Sigmoid colon (tissue), 7 donors: ENCODE data around the gene C16orf92. TPM values are rescaled to one million over a fixed set of nuclear protein-coding genes. Genes with fewer than 3 reads are reported as not detected.

ENCODE experiments used
- DNase-seq: peaks from one replicate; pipeline ENCODE4 v3.0.0-alpha.2; 2019
- H3K27ac ChIP-seq, 4 donors: fragments of 200-600 bp; sonication (generic); one replicate each; pipeline ENCODE4 v1.5.1; 2016 to 2019; ENCODE audit warnings: mild to moderate bottlenecking in 1 of 4
- H3K27me3 ChIP-seq, 3 donors: fragments of 200-600 bp; sonication (generic); one replicate each; pipeline ENCODE4 v1.5.1; 2019; ENCODE audit warnings: mild to moderate bottlenecking in 1 of 3
- H3K36me3 ChIP-seq, 4 donors: fragments of 200-600 bp; sonication (generic); one replicate each; pipeline ENCODE4 v1.5.1; 2016 to 2019
- H3K4me1 ChIP-seq, 4 donors: fragments of 200-600 bp; sonication (generic); one replicate each; pipeline ENCODE4 v1.5.1; 2017 to 2019
- H3K4me3 ChIP-seq, 4 donors: fragments of 200-600 bp; sonication (generic); one replicate each; pipeline ENCODE4 v1.5.1; 2017 to 2019; ENCODE audit warnings: mild to moderate bottlenecking in 2 of 4, moderate library complexity in 1 of 4
- H3K9me3 ChIP-seq, 4 donors: fragments of 200-600 bp in 3 of 4; sonication (generic) in 3 of 4; one replicate each; pipeline versions ENCODE4 v1.5.1 to v1.6.1; 2013 to 2019
- EP300 ChIP-seq, 4 donors: sonication (generic); formaldehyde crosslinking; IDR thresholded peaks; one replicate each; pipeline ENCODE4 v1.6.1; 2017; ENCODE audit warnings: antibody characterized with exemption in 4 of 4
- POLR2A ChIP-seq, 2 donors: fragments of 450-650 bp; IDR thresholded peaks; one replicate each; pipeline ENCODE4 v1.6.1; 2016; ENCODE audit warnings: antibody characterized with exemption in 2 of 2, mild to moderate bottlenecking in 2 of 2, moderate library complexity in 2 of 2
- POLR2AphosphoS5 ChIP-seq, 4 donors: sonication (generic); formaldehyde crosslinking; IDR thresholded peaks; one replicate each; pipeline ENCODE4 v1.6.1; 2017; ENCODE audit warnings: antibody characterized with exemption in 4 of 4
- WGBS, 2 donors: extraction: QIAGEN DNeasy Blood & Tissue Kit; methylation state at CpG; one replicate each; pipeline ENCODE4 v1.1.7; 2013; 5-methylcytosine and 5-hydroxymethylcytosine counted together
- intact Hi-C: fragments of 100-400 bp; cut with DNase I; formaldehyde crosslinking; loops from one replicate; pipeline ENCODE4 v1.15.1; 2023
- polyA plus RNA-seq, 3 donors: library from polyadenylated mRNA; stranded (reverse); fragments of 200-250 nt; gene quantifications; one replicate each; pipeline ENCODE4 v1.2.3, GENCODE V29; 2013
- total RNA-seq, 4 donors: library from RNA; depleted of rRNA; stranded (reverse); fragments of >200 nt; gene quantifications; one replicate each; pipeline ENCODE4 v1.1.0, GENCODE V29; 2016
- TF ChIP-seq, protein P1 (sequence below), 4 experiments: fragments of 450-650 bp in 3 of 4; fragments of 200-600 bp in 1 of 4; IDR thresholded peaks; one replicate each; pipeline ENCODE4 v1.5.1; 2016 to 2019; ENCODE audit warnings: antibody characterized with exemption in 4 of 4, mild to moderate bottlenecking in 3 of 4, moderate library complexity in 2 of 4
- donor health status: healthy with polysubstance abuse.
- donor health status: Bipolar disorder and iron deficiency.
- donor health status: healthy.

The C16orf92 gene
- total and polyA plus RNA-seq, 7 donors: not detected

DNA sequence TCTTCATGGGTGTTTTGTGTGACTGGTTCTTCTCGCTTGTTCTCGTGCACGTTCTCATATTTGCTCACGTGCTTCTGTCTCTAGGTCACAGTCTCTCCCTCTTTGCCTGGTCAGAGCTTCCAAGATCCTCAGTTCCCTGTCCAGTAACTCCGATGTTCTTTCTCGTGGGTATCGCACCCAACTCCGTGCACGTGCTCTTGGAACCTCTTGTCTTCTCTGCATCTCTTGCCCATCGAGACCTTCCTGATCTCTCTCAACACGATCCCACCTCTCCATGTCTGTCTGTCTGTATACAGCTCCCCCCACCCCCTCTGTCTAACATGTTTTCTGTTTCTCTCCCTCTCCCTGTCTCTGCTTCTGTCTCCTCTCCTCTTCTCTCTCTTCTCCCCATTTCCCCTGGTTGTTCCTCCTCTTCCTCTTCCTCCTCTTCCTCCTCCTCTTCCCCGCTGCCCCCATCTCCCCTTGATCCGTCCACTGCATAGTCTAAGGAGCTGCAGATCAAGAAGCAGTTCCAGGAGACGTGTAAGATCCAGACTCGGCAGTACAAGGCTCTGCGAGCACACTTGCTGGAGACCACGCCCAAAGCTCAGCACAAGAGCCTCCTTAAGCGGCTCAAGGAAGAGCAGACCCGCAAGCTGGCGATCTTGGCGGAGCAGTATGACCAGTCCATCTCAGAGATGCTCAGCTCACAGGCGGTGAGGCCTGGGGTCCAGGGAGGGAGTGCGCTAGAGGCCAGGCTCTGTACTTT is 33.7 kb upstream of the C16orf92 start:
- no peak overlapping the region for H3K4me3 ChIP-seq
- WGBS, 2 donors: 57 to 82% methylated on average over 23 of the region's 23 CpGs
- H3K27me3 ChIP-seq: no peaks in the 10 kb centered on the region
- peak; percentile 35 for DNase-seq
- no peak for TF ChIP-seq EP300 (IDR thresholded peaks at IDR 0.05)
- TF ChIP-seq POLR2A (IDR thresholded peaks at IDR 0.05): no peak
- TF ChIP-seq, protein P1, sequence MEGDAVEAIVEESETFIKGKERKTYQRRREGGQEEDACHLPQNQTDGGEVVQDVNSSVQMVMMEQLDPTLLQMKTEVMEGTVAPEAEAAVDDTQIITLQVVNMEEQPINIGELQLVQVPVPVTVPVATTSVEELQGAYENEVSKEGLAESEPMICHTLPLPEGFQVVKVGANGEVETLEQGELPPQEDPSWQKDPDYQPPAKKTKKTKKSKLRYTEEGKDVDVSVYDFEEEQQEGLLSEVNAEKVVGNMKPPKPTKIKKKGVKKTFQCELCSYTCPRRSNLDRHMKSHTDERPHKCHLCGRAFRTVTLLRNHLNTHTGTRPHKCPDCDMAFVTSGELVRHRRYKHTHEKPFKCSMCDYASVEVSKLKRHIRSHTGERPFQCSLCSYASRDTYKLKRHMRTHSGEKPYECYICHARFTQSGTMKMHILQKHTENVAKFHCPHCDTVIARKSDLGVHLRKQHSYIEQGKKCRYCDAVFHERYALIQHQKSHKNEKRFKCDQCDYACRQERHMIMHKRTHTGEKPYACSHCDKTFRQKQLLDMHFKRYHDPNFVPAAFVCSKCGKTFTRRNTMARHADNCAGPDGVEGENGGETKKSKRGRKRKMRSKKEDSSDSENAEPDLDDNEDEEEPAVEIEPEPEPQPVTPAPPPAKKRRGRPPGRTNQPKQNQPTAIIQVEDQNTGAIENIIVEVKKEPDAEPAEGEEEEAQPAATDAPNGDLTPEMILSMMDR (IDR thresholded peaks at IDR 0.05): no peak
- TF ChIP-seq POLR2AphosphoS5 (IDR thresholded peaks at IDR 0.05): no peak
- peaks cover 0 to 9% (median 4%) of the 10 kb centered on the region in 4 donors for H3K4me1 ChIP-seq
- H3K27ac ChIP-seq: no peak overlapping the region
- intact Hi-C loops: no loop called here
- no peaks in the 10 kb centered on the region for H3K9me3 ChIP-seq
- peaks cover 38 to 96% (median 69%) of the 10 kb centered on the region in 4 donors for H3K36me3 ChIP-seq

DNA sequence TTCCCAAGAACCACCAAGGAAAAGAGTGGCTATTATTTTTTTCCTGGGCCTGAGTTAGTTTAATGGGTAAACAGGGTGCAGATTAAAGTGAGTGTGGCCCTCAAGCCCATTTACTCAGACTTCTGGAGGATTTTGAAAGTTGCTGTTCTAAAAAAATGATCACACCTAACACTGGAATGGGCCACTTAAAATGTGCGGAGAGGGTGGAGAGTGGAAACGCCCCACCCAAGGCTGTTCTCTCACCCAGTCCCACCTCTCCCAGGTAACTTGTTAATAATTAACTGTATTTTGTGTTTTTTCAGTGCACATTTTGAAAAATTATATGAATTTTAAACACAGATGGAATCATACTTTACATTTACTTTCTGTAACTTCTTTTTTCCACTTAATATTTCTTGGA is 33.0 kb upstream of the C16orf92 start:
- H3K4me1 ChIP-seq: peaks cover 0 to 17% (median 12%) of the 10 kb centered on the region in 4 donors
- no peak overlapping the region for H3K27ac ChIP-seq
- intact Hi-C loops: loop anchor here (10.0 kb wide), 1 partner anchor 105 kb away; the partner anchor contains the start of genes TBX6 and YPEL3
- H3K9me3 ChIP-seq: no peaks in the 10 kb centered on the region
- no peak for DNase-seq
- H3K36me3 ChIP-seq: peaks cover 35 to 88% (median 62%) of the 10 kb centered on the region in 4 donors
- H3K27me3 ChIP-seq: no peaks in the 10 kb centered on the region
- no peak overlapping the region for H3K4me3 ChIP-seq
- 33 to 61% methylated on average over 2 of the region's 2 CpGs for WGBS, 2 donors
- TF ChIP-seq POLR2AphosphoS5 (IDR thresholded peaks at IDR 0.05) (no peak), EP300 (IDR thresholded peaks at IDR 0.05) (no peak), POLR2A (IDR thresholded peaks at IDR 0.05) (no peak)
- TF ChIP-seq, protein P1 (IDR thresholded peaks at IDR 0.05): no peak

DNA sequence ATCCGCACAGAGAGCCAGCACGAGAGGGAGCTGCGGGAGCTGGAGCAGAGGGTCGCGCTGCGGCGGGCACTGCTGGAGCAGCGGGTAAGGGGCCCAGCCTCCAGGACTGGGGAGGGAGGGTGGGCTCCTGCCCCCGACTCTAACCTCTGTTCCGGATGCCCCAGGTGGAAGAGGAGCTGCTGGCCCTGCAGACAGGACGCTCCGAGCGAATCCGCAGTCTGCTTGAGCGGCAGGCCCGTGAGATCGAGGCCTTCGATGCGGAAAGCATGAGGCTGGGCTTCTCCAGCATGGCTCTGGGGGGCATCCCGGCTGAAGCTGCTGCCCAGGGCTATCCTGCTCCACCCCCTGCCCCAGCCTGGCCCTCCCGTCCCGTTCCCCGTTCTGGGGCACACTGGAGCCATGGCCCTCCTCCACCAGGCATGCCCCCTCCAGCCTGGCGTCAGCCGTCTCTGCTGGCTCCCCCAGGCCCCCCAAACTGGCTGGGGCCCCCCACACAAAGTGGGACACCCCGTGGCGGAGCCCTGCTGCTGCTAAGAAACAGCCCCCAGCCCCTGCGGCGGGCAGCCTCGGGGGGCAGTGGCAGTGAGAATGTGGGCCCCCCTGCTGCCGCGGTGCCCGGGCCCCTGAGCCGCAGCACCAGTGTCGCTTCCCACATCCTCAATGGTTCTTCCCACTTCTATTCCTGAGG is 32.0 kb upstream of the C16orf92 start:
- TF ChIP-seq POLR2AphosphoS5 (IDR thresholded peaks at IDR 0.05): no peak
- TF ChIP-seq EP300 (IDR thresholded peaks at IDR 0.05): no peak
- TF ChIP-seq, protein P1 (IDR thresholded peaks at IDR 0.05): no peak
- TF ChIP-seq POLR2A (IDR thresholded peaks at IDR 0.05): no peak
- H3K27me3 ChIP-seq: no peaks in the 10 kb centered on the region
- H3K4me1 ChIP-seq: peaks cover 0 to 20% (median 13%) of the 10 kb centered on the region in 4 donors
- no peaks in the 10 kb centered on the region for H3K9me3 ChIP-seq
- H3K36me3 ChIP-seq: peaks cover 25 to 78% (median 52%) of the 10 kb centered on the region in 4 donors
- 92 to 94% methylated on average over 35 of the region's 35 CpGs for WGBS, 2 donors
- intact Hi-C loops: loop anchor here (10.0 kb wide), 1 partner anchor 104 kb away; the partner anchor contains the start of genes TBX6 and YPEL3
- no peak overlapping the region for H3K4me3 ChIP-seq
- no peak overlapping the region for H3K27ac ChIP-seq
- no peak for DNase-seq

DNA sequence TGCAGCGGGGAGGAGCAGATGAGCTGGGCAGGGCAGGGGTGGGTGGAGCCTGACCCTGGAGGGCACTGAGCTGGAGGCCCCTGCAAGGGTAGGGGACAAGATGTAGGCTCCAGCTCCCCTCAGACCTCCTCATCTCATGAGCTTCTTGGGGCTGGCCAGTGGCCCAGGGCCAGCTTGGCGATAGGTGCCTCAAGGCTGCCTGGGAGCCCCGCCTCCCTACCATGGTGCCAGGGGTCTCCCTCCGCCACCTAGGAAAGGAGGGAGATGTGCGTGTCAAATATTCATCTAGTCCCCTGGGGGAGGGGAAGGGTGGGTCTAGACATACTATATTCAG is 31.5 kb upstream of the C16orf92 start:
- Histone ChIP-seq H3K9me3 (no peaks in the 10 kb centered on the region), H3K4me3 (no peak overlapping the region), H3K4me1 (peaks cover 0 to 24% (median 16%) of the 10 kb centered on the region in 4 donors), H3K36me3 (peaks cover 20 to 73% (median 47%) of the 10 kb centered on the region in 4 donors), H3K27me3 (no peaks in the 10 kb centered on the region), H3K27ac (no peak overlapping the region)
- WGBS, 2 donors: 93% methylated on average over 5 of the region's 5 CpGs
- intact Hi-C loops: loop anchor here (10.0 kb wide), 1 partner anchor 103 kb away; the partner anchor contains the start of genes TBX6 and YPEL3
- no peak for DNase-seq
- TF ChIP-seq EP300 (IDR thresholded peaks at IDR 0.05) (no peak), POLR2A (IDR thresholded peaks at IDR 0.05) (no peak), POLR2AphosphoS5 (IDR thresholded peaks at IDR 0.05) (no peak)
- TF ChIP-seq, protein P1 (IDR thresholded peaks at IDR 0.05): no peak
